Neural cell (in vitro differentiated cells): ENCODE results near the gene ADORA2B. TPM values are rescaled to one million over a fixed set of nuclear protein-coding genes. Genes with fewer than 3 reads are reported as not detected.

ENCODE experiments used
- H2AFZ ChIP-seq: fragments of 200-600, 300-800 bp; sonication (generic), shearing (Covaris generic); 2 replicates; pipeline ENCODE4 v1.6.0; 2014; ENCODE audit warnings: low read depth, mild to moderate bottlenecking, antibody characterized with exemption, low read length, moderate library complexity
- H3F3A ChIP-seq: fragments of 200-600 bp; shearing (Covaris generic); 2 replicates; pipeline ENCODE4 v1.6.1; 2016; ENCODE audit warnings: mild to moderate bottlenecking, moderate library complexity, mixed read lengths, antibody characterized with exemption, low read length; ENCODE audit not compliant: insufficient read depth, poor library complexity, severe bottlenecking
- H3K27ac ChIP-seq: fragments of 200-600, 300-800 bp; sonication (generic), shearing (Covaris generic); 2 replicates; pipeline ENCODE4 v1.5.1; 2014; ENCODE audit warnings: mild to moderate bottlenecking, low read length, moderate library complexity
- H3K27me3 ChIP-seq: fragments of 300-800, 200-600 bp; sonication (generic), shearing (Covaris generic); 2 replicates; pipeline ENCODE4 v1.6.0; 2014; ENCODE audit warnings: mild to moderate bottlenecking, low read depth, low read length, moderate library complexity; ENCODE audit not compliant: insufficient read depth
- H3K36me3 ChIP-seq: fragments of 300-800, 200-600 bp; sonication (generic), shearing (Covaris generic); 2 replicates; pipeline ENCODE4 v1.5.1; 2014; ENCODE audit warnings: mild to moderate bottlenecking, antibody characterized with exemption, low read length, moderate library complexity; ENCODE audit not compliant: insufficient read depth
- H3K4me2 ChIP-seq: fragments of 300-800, 200-600 bp; sonication (generic), shearing (Covaris generic); 2 replicates; pipeline ENCODE4 v1.6.0; 2014; ENCODE audit warnings: mild to moderate bottlenecking, low read length
- H3K4me3 ChIP-seq: fragments of 300-800, 200-600 bp; sonication (generic), shearing (Covaris generic); 2 replicates; pipeline ENCODE4 v1.5.1; 2014; ENCODE audit warnings: mild to moderate bottlenecking, low read length, moderate library complexity
- H3K79me2 ChIP-seq: fragments of 200-600 bp; shearing (Covaris generic); replicated peaks from 2 replicates; pipeline ENCODE4 v1.6.0; 2014; ENCODE audit warnings: mild to moderate bottlenecking, low read length, moderate library complexity; ENCODE audit not compliant: insufficient read depth
- H3K9ac ChIP-seq: fragments of 300-800, 200-600 bp; sonication (generic), shearing (Covaris generic); 2 replicates; pipeline ENCODE4 v1.6.1; 2016; ENCODE audit warnings: mild to moderate bottlenecking, low read length, mixed read lengths
- H3K9me2 ChIP-seq: fragments of 200-600 bp; shearing (Covaris generic); 2 replicates; pipeline ENCODE4 v1.6.1; 2016; ENCODE audit warnings: mild to moderate bottlenecking, low read length, mixed read lengths; ENCODE audit not compliant: insufficient read depth
- H3K9me3 ChIP-seq: fragments of 200-600, 300-800 bp; sonication (generic), shearing (Covaris generic); 2 replicates; pipeline ENCODE4 v1.6.1; 2016; ENCODE audit warnings: mild to moderate bottlenecking, mixed run types, low read length, moderate library complexity, mixed read lengths
- H4K20me1 ChIP-seq: fragments of 200-600 bp; shearing (Covaris generic); 2 replicates; pipeline ENCODE4 v1.6.1; 2016; ENCODE audit warnings: mild to moderate bottlenecking, mixed run types; ENCODE audit not compliant: insufficient read depth
- CTCF ChIP-seq: fragments of 450-650 bp; IDR thresholded peaks from 2 replicates; pipeline ENCODE4 v1.5.1; 2014; ENCODE audit warnings: antibody characterized with exemption, mild to moderate bottlenecking, moderate library complexity; ENCODE audit not compliant: poor library complexity, severe bottlenecking
- EP300 ChIP-seq: fragments of 450-650 bp; conservative IDR thresholded peaks from 2 replicates; pipeline ENCODE4 v1.6.1; 2014; ENCODE audit warnings: antibody characterized with exemption, mild to moderate bottlenecking, moderate library complexity; ENCODE audit not compliant: poor library complexity, severe bottlenecking
- EZH2 ChIP-seq: fragments of 200-600, 300-800 bp; shearing (Covaris generic), sonication (generic); IDR thresholded peaks from 2 replicates; pipeline ENCODE4 v1.6.1; 2014; ENCODE audit warnings: antibody characterized with exemption, low read length, borderline replicate concordance, mild to moderate bottlenecking; ENCODE audit not compliant: insufficient read depth, poor library complexity, severe bottlenecking
- MXI1 ChIP-seq: fragments of 450-650 bp; conservative IDR thresholded peaks from 2 replicates; pipeline ENCODE4 v1.6.1; 2014; ENCODE audit warnings: antibody characterized with exemption, mild to moderate bottlenecking; ENCODE audit not compliant: poor library complexity, severe bottlenecking
- POLR2AphosphoS5 ChIP-seq: IDR thresholded peaks from 2 replicates; pipeline ENCODE4 v1.6.1; 2012
- RAD21 ChIP-seq: fragments of 450-650 bp; conservative IDR thresholded peaks from 2 replicates; pipeline ENCODE4 v1.6.1; 2014; ENCODE audit warnings: antibody characterized with exemption, mild to moderate bottlenecking, moderate library complexity
- REST ChIP-seq: IDR thresholded peaks from 2 replicates; pipeline ENCODE4 v1.6.1; 2012; ENCODE audit warnings: borderline replicate concordance
- SMC3 ChIP-seq: fragments of 450-650 bp; conservative IDR thresholded peaks from 2 replicates; pipeline ENCODE4 v1.6.1; 2014; ENCODE audit warnings: antibody characterized with exemption, mild to moderate bottlenecking, moderate library complexity; ENCODE audit not compliant: poor library complexity
- TAF1 ChIP-seq: IDR thresholded peaks from 2 replicates; pipeline ENCODE4 v1.6.1; 2012; ENCODE audit warnings: low read depth
- polyA plus RNA-seq: library from polyadenylated mRNA; depleted of rRNA; stranded (reverse); fragments of >200 nt; gene quantifications from 2 replicates; pipeline ENCODE4 v1.2.3, GENCODE V29; 2014

The ADORA2B gene
- polyA plus RNA-seq, 1 donor from 2014 or later = 0.78 TPM

- Histone ChIP-seq H3F3A (no peaks in the 10 kb centered on the region), H3K79me2 (no peaks in the 10 kb centered on the region), H2AFZ (no peak overlapping the region), H3K36me3 (no peaks in the 10 kb centered on the region), H3K27me3 (peaks cover 9% of the 10 kb centered on the region), H4K20me1 (no peaks in the 10 kb centered on the region), H3K9me2 (no peaks in the 10 kb centered on the region), H3K27ac (no peak overlapping the region), H3K4me3 (no peak overlapping the region), H3K9ac (no peak overlapping the region), H3K9me3 (no peaks in the 10 kb centered on the region), H3K4me2 (no peak overlapping the region)
- TF ChIP-seq POLR2AphosphoS5 (no peak), RAD21 (no peak), SMC3 (no peak), REST (no peak), MXI1 (no peak), TAF1 (no peak), EZH2 (no peak), CTCF (no peak), EP300 (no peak)
Measured at GRCh38 chr17:15914400-15915170, 30.3 kb upstream of the ADORA2B start.

- Histone ChIP-seq H3K9ac (no peak overlapping the region), H3K79me2 (no peaks in the 10 kb centered on the region), H3K27me3 (peaks cover 9% of the 10 kb centered on the region), H3K36me3 (no peaks in the 10 kb centered on the region), H3K27ac (no peak overlapping the region), H3K4me3 (no peak overlapping the region), H3K9me2 (no peaks in the 10 kb centered on the region), H3K9me3 (no peaks in the 10 kb centered on the region), H4K20me1 (no peaks in the 10 kb centered on the region), H3F3A (no peaks in the 10 kb centered on the region), H3K4me2 (no peak overlapping the region), H2AFZ (no peak overlapping the region)
- no peak for TF ChIP-seq EP300
- TF ChIP-seq RAD21 = no peak
- TF ChIP-seq POLR2AphosphoS5 = no peak
- TF ChIP-seq TAF1 = no peak
- no peak for TF ChIP-seq EZH2
- no peak for TF ChIP-seq CTCF
- no peak for TF ChIP-seq MXI1
- no peak for TF ChIP-seq REST
- no peak for TF ChIP-seq SMC3
Measured at GRCh38 chr17:15915961-15916360, 29.0 kb upstream of the ADORA2B start.
